HT-29 (cell line): Measurements from ENCODE around the gene GAB2. TPM values are rescaled to one million over a fixed set of nuclear protein-coding genes. Genes with fewer than 3 reads are reported as not detected.

Source experiments
- DNase-seq: peaks from one replicate; pipeline ENCODE4 v3.0.0-alpha.2; 2015; ENCODE audit warnings: low spot score
- total RNA-seq: library from RNA; depleted of rRNA; stranded (reverse); fragments of >200 nt; shearing (Covaris generic); gene quantifications from 2 replicates; pipeline ENCODE4 v1.2.3, GENCODE V29; 2014

The GAB2 gene
- total RNA-seq, 1 experiment from 2014 or later, result 3.6 TPM

GRCh38 chr11:78207532-78208256 is 209.9 kb downstream of the GAB2 start:
- DNase-seq, result no peak

GRCh38 chr11:78205691-78206090 is 211.9 kb downstream of the GAB2 start:
- DNase-seq, result no peak

GRCh38 chr11:78205256-78205655 is 212.4 kb downstream of the GAB2 start:
- DNase-seq, result no peak

GRCh38 chr11:78203184-78203583 is 214.4 kb downstream of the GAB2 start:
- DNase-seq, result no peak

GRCh38 chr11:78202733-78203167 is 214.9 kb downstream of the GAB2 start:
- DNase-seq, result no peak

- no peak for DNase-seq
Observed at GRCh38 chr11:78201096-78201818, 216.4 kb downstream of the GAB2 start.

GRCh38 chr11:78200553-78200952 is 217.1 kb downstream of the GAB2 start:
- DNase-seq, result no peak

- no peak for DNase-seq
Observed at GRCh38 chr11:78200061-78200460, 217.6 kb downstream of the GAB2 start.

- no peak for DNase-seq
Observed at GRCh38 chr11:78199653-78200015, 218.0 kb downstream of the GAB2 start.

- DNase-seq, result no peak
Observed at GRCh38 chr11:78199015-78199652, 218.5 kb downstream of the GAB2 start.

GRCh38 chr11:78197816-78198215 is 219.8 kb downstream of the GAB2 start:
- no peak for DNase-seq

- DNase-seq, result no peak
Observed at GRCh38 chr11:78196661-78197091, 220.9 kb downstream of the GAB2 start.

GRCh38 chr11:78195917-78196560 is 221.6 kb downstream of the GAB2 start:
- no peak for DNase-seq

- no peak for DNase-seq
Observed at GRCh38 chr11:78194490-78194889, 223.1 kb downstream of the GAB2 start.

- no peak for DNase-seq
Observed at GRCh38 chr11:78193806-78194205, 223.8 kb downstream of the GAB2 start.

- DNase-seq, result no peak
Observed at GRCh38 chr11:78192911-78193351, 224.7 kb downstream of the GAB2 start.

- no peak for DNase-seq
Observed at GRCh38 chr11:78192223-78192719, 225.3 kb downstream of the GAB2 start.

- DNase-seq, result no peak
Observed at GRCh38 chr11:78190871-78191538, 226.6 kb downstream of the GAB2 start.

- DNase-seq, result no peak
Observed at GRCh38 chr11:78190374-78190773, 227.2 kb downstream of the GAB2 start.

- no peak for DNase-seq
Observed at GRCh38 chr11:78189851-78190250, 227.8 kb downstream of the GAB2 start.

GRCh38 chr11:78189174-78189724 is 228.4 kb downstream of the GAB2 start:
- no peak for DNase-seq
